ENCODE data around the gene PPM1A.
A peak's percentile ranks its signal among the peaks of the same experiment; 100 is the strongest.

PPM1A gene

GRCh38 chr14:60248697-60249318, at the start of gene PPM1A:
Gene PPM1A, plus strand, starts transcription at chr14:60249221. Its CDS starts 33,483 bp downstream, at chr14:60282704.
- Histone ChIP-seq H3K4me3 (peak within 1 kb of the TSS; percentile 93), H3K27ac (peak within 1 kb of the TSS; percentile 97 to 100)
- peak; percentile 97 for DNase-seq (ENCODE audit: low spot score)
- TF ChIP-seq CTCF (IDR thresholded peaks at IDR 0.05) = no peak

- Histone ChIP-seq H3K27ac (no peak overlapping the region), H3K4me3 (no peak overlapping the region)
- no peak for DNase-seq (ENCODE audit: low spot score)
- TF ChIP-seq CTCF (IDR thresholded peaks at IDR 0.05) = no peak
Measured at GRCh38 chr14:60199321-60199720, 49.7 kb upstream of the PPM1A start.

- no peak overlapping the region for H3K4me3 ChIP-seq
- DNase-seq (ENCODE audit: low spot score) = no peak
- H3K27ac ChIP-seq = no peak overlapping the region
- no peak for TF ChIP-seq CTCF (IDR thresholded peaks at IDR 0.05)
Measured at GRCh38 chr14:60204104-60204842, 44.7 kb upstream of the PPM1A start.

GRCh38 chr14:60204843-60205774, 43.9 kb upstream of the PPM1A start:
- no peak for DNase-seq (ENCODE audit: low spot score)
- Histone ChIP-seq H3K27ac (no peak overlapping the region), H3K4me3 (no peak overlapping the region)
- no peak for TF ChIP-seq CTCF (IDR thresholded peaks at IDR 0.05)

GRCh38 chr14:60206249-60206670, 42.8 kb upstream of the PPM1A start:
- Histone ChIP-seq H3K27ac (no peak overlapping the region), H3K4me3 (no peak overlapping the region)
- DNase-seq (ENCODE audit: low spot score) = no peak
- no peak for TF ChIP-seq CTCF (IDR thresholded peaks at IDR 0.05)

GRCh38 chr14:60206837-60207533, 42.0 kb upstream of the PPM1A start:
- no peak for TF ChIP-seq CTCF (IDR thresholded peaks at IDR 0.05)
- no peak for DNase-seq (ENCODE audit: low spot score)
- H3K4me3 ChIP-seq = no peak overlapping the region
- H3K27ac ChIP-seq = no peak overlapping the region
